ENCODE results near the gene ALDH1A1. TPM values are rescaled to one million over a fixed set of nuclear protein-coding genes. Genes with fewer than 3 reads are reported as not detected.

Gene ALDH1A1
- total RNA-seq, 1 experiment from 2014 or later: not detected

DNA sequence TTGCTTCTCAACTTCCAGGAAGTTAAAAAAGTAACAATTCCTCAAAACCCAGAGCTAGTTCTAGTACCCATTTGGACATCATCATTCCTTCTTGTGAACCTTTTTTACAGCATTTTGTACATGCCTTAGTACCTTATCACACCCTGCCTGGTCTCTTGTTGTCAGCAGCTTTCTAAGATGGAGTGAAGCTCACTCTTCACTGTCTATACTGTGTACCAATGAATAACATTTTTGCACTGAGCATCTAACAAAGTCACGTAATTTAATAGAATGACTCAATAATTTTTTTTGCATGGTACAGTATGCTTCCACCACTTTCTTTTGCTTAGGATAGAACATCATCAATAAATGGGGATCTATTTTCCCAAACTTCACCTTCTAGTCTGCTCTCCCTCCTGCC is 29.8 kb downstream of the ALDH1A1 start:
- Histone ChIP-seq H3K9me3 (ENCODE audit: low read length) (no peaks in the 10 kb centered on the region), H3K4me3 (ENCODE audit: low read length) (no peak overlapping the region), H3F3A (ENCODE audit: low read length, unreplicated experiment) (no peaks in the 10 kb centered on the region), H3K4me2 (ENCODE audit: low read length) (no peak overlapping the region), H3K79me2 (ENCODE audit: low read length) (no peaks in the 10 kb centered on the region), H3K36me3 (ENCODE audit: low read depth, low read length) (no peaks in the 10 kb centered on the region), H3K27ac (ENCODE audit: low read length) (no peak overlapping the region), H3K27me3 (ENCODE audit: low read length) (peaks cover 31% of the 10 kb centered on the region), H3K9ac (ENCODE audit: low read length) (no peak overlapping the region), H2AFZ (ENCODE audit: low read length) (no peak overlapping the region), H4K20me1 (ENCODE audit: low read length) (no peaks in the 10 kb centered on the region), H3K4me1 (ENCODE audit: insufficient read depth, low read length) (no peaks in the 10 kb centered on the region), H3K9me2 (replicated peaks; ENCODE audit: low read length) (no peaks in the 10 kb centered on the region)
- TF ChIP-seq EZH2phosphoT487 (IDR thresholded peaks at IDR 0.05; ENCODE audit: borderline replicate concordance, low read length): no peak
- TF ChIP-seq, protein P1, sequence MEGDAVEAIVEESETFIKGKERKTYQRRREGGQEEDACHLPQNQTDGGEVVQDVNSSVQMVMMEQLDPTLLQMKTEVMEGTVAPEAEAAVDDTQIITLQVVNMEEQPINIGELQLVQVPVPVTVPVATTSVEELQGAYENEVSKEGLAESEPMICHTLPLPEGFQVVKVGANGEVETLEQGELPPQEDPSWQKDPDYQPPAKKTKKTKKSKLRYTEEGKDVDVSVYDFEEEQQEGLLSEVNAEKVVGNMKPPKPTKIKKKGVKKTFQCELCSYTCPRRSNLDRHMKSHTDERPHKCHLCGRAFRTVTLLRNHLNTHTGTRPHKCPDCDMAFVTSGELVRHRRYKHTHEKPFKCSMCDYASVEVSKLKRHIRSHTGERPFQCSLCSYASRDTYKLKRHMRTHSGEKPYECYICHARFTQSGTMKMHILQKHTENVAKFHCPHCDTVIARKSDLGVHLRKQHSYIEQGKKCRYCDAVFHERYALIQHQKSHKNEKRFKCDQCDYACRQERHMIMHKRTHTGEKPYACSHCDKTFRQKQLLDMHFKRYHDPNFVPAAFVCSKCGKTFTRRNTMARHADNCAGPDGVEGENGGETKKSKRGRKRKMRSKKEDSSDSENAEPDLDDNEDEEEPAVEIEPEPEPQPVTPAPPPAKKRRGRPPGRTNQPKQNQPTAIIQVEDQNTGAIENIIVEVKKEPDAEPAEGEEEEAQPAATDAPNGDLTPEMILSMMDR (conservative IDR thresholded peaks at IDR 0.05; ENCODE audit: low read depth, low read length): no peak
- TF ChIP-seq EZH2 (IDR thresholded peaks at IDR 0.05; ENCODE audit: low read length, unreplicated experiment): no peak
- CTCF ChIA-PET: no interaction called here
- DNase-seq (no peak), ATAC-seq (no peak)
- POLR2A ChIA-PET (ENCODE audit: unreplicated experiment): no interaction called here
- BruUV-seq (replicated peaks): no TSS peak
- intact Hi-C loops (cut with micrococcal nuclease): no loop called here

DNA sequence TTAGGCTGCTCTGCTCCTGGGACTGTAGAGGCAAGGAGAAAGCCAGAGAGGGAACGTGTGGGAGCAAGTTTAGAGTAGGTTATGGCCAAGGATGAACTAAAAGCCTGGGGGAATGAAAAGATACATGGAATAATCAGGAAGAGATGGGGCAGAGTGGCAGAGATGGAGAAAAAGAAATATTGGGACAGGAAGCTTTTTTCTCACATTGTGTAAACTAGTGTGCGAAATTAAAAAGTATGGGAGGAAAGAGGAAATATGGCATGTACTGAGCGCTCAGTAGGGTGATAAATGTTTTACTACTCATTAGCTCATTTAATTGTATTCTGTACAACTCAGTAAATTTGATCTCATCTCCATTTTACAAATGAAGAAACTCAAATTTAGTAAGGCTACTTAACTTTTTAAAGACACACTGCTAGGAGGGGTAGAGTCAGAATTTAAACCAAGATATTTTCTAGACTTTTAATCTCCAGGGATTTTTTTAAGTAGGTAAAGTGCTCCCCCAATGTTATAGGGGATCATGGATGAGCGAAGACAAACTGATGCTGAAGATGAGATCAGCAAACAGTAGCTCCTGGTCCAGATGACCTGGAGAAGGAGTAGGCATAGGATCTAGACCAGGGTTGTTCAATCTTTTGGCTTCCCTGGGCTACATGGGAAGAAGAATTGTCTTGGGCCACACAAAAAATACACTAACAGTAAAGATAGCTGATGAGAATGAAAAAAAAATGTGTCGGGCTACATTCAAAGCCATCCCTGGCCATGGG is 30.8 kb downstream of the ALDH1A1 start:
- intact Hi-C loops (cut with micrococcal nuclease): no loop called here
- Histone ChIP-seq H3K79me2 (ENCODE audit: low read length) (no peaks in the 10 kb centered on the region), H4K20me1 (ENCODE audit: low read length) (no peaks in the 10 kb centered on the region), H3K36me3 (ENCODE audit: low read depth, low read length) (no peaks in the 10 kb centered on the region), H3K4me1 (ENCODE audit: insufficient read depth, low read length) (no peaks in the 10 kb centered on the region), H3K9me3 (ENCODE audit: low read length) (no peaks in the 10 kb centered on the region), H3K27me3 (ENCODE audit: low read length) (peaks cover 27% of the 10 kb centered on the region), H3F3A (ENCODE audit: low read length, unreplicated experiment) (no peaks in the 10 kb centered on the region), H3K27ac (ENCODE audit: low read length) (no peak overlapping the region), H3K9me2 (replicated peaks; ENCODE audit: low read length) (no peaks in the 10 kb centered on the region), H3K9ac (ENCODE audit: low read length) (no peak overlapping the region), H3K4me3 (ENCODE audit: low read length) (no peak overlapping the region), H2AFZ (ENCODE audit: low read length) (no peak overlapping the region), H3K4me2 (ENCODE audit: low read length) (no peak overlapping the region)
- ChIA-PET POLR2A (ENCODE audit: unreplicated experiment) (no interaction called here), CTCF (no interaction called here)
- no TSS peak for BruUV-seq (replicated peaks)
- no peak for DNase-seq
- TF ChIP-seq EZH2 (IDR thresholded peaks at IDR 0.05; ENCODE audit: low read length, unreplicated experiment) (no peak), EZH2phosphoT487 (IDR thresholded peaks at IDR 0.05; ENCODE audit: borderline replicate concordance, low read length) (no peak)
- TF ChIP-seq, protein P1 (conservative IDR thresholded peaks at IDR 0.05; ENCODE audit: low read depth, low read length): no peak
- ATAC-seq: no peak

DNA sequence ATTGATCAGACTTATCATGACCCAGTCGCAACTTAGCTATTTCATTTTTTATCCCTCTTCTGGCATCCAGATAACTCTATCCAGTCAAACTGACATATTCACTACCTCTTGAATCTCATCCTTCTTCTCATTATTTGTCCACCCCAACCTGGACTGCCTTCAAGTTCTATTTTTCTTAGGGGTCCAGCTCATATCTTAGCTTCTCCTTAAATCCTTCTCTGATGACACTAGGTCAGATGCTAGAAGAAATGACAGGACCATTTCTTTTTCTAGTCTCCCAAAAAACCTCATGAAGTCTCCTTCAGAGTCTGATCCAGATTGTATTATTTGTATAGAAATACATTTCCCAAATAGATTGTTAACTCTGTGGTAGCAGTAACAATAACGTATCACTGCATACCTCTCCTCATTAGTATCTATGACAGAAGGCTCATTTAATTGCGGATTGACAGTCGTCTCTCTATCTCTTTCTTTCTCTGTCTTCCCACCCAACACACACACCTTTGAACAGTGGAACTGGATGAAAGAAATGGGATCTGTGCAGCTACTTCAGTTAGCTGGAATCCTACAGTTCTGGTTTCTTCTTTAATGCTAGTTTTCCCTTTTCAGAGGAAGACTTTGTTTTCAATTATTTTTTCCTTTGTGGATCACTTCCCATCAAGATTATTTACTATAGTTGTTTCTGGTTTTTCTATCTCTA is 33.5 kb downstream of the ALDH1A1 start:
- TF ChIP-seq, protein P1 (conservative IDR thresholded peaks at IDR 0.05; ENCODE audit: low read depth, low read length): no peak
- no peak for TF ChIP-seq EZH2phosphoT487 (IDR thresholded peaks at IDR 0.05; ENCODE audit: borderline replicate concordance, low read length)
- TF ChIP-seq EZH2 (IDR thresholded peaks at IDR 0.05; ENCODE audit: low read length, unreplicated experiment): no peak
- POLR2A ChIA-PET (ENCODE audit: unreplicated experiment): no interaction called here
- Histone ChIP-seq H3K4me1 (ENCODE audit: insufficient read depth, low read length) (no peaks in the 10 kb centered on the region), H3K27me3 (ENCODE audit: low read length) (peaks cover 37% of the 10 kb centered on the region), H3K4me2 (ENCODE audit: low read length) (no peak overlapping the region), H3K9me2 (replicated peaks; ENCODE audit: low read length) (no peaks in the 10 kb centered on the region), H3F3A (ENCODE audit: low read length, unreplicated experiment) (no peaks in the 10 kb centered on the region), H3K4me3 (ENCODE audit: low read length) (no peak overlapping the region), H3K79me2 (ENCODE audit: low read length) (no peaks in the 10 kb centered on the region), H4K20me1 (ENCODE audit: low read length) (no peaks in the 10 kb centered on the region), H3K36me3 (ENCODE audit: low read depth, low read length) (no peaks in the 10 kb centered on the region), H2AFZ (ENCODE audit: low read length) (no peak overlapping the region), H3K27ac (ENCODE audit: low read length) (no peak overlapping the region), H3K9me3 (ENCODE audit: low read length) (no peaks in the 10 kb centered on the region), H3K9ac (ENCODE audit: low read length) (no peak overlapping the region)
- BruUV-seq (replicated peaks): no TSS peak
- DNase-seq (no peak), ATAC-seq (no peak)
- intact Hi-C loops (cut with micrococcal nuclease): no loop called here
- CTCF ChIA-PET: no interaction called here

Measured in PC-3 (cell line).